Osteocyte (in vitro differentiated cells): ENCODE measurements around the gene ISL2. TPM values are rescaled to one million over a fixed set of nuclear protein-coding genes. Genes with fewer than 3 reads are reported as not detected.
A peak's percentile ranks its signal among the peaks of the same experiment; 100 is the strongest.

Experiments
- DNase-seq: peaks from one replicate; pipeline ENCODE4 v3.0.0; 2021; ENCODE audit warnings: mixed read lengths; ENCODE audit not compliant: unreplicated experiment; ENCODE audit errors: extremely low spot score
- H3K27ac Mint-ChIP-seq: one replicate; pipeline ENCODE4 v1.8.0; 2021; ENCODE audit warnings: mild to moderate bottlenecking, mixed read lengths; ENCODE audit not compliant: unreplicated experiment
- H3K27me3 Mint-ChIP-seq: one replicate; pipeline ENCODE4 v1.8.0; 2021; ENCODE audit warnings: mixed read lengths; ENCODE audit not compliant: unreplicated experiment
- H3K36me3 Mint-ChIP-seq: one replicate; pipeline ENCODE4 v1.8.0; 2021; ENCODE audit warnings: mixed read lengths; ENCODE audit not compliant: unreplicated experiment
- H3K4me1 Mint-ChIP-seq: one replicate; pipeline ENCODE4 v1.8.0; 2021; ENCODE audit warnings: mixed read lengths; ENCODE audit not compliant: unreplicated experiment
- H3K4me3 Mint-ChIP-seq: one replicate; pipeline ENCODE4 v1.8.0; 2021; ENCODE audit warnings: mild to moderate bottlenecking, moderate library complexity, mixed read lengths; ENCODE audit not compliant: unreplicated experiment
- H3K9me3 Mint-ChIP-seq: one replicate; pipeline ENCODE4 v1.8.0; 2021; ENCODE audit warnings: mixed read lengths; ENCODE audit not compliant: unreplicated experiment
- total RNA-seq: library from RNA; stranded (reverse); gene quantifications from 2 replicates; pipeline ENCODE4 v1.2.1, GENCODE V29; 2021
- TF ChIP-seq, protein P1 (sequence below): fragments of 200-600 bp; sonication (generic); IDR thresholded peaks from 2 replicates; pipeline ENCODE4 v1.5.0; 2021; ENCODE audit warnings: antibody characterized with exemption, mild to moderate bottlenecking, moderate library complexity

The ISL2 gene
- total RNA-seq, 1 donor from 2014 or later, result not detected

DNA sequence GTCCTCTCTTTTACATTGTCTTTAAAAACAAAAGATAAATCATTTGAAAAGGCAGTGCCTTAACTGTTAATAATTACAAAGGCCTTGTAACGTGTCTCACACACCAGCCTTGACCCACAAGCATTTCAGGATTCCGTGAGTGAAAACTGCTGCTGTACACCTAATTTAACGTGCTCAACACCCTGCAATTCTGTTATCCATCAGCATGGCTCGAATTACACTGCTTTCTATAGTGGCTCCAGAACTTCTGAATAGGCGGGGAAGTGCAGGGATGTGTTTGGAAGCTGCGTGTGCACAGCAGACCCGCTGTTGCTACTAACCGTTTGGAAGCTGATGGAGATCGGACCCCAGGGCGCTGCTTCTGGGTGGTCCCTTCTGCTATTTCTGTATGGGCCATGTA is 15.4 kb upstream of the ISL2 start:
- H3K4me1 Mint-ChIP-seq, result no peaks in the 10 kb centered on the region
- DNase-seq, result peak; percentile 25

DNA sequence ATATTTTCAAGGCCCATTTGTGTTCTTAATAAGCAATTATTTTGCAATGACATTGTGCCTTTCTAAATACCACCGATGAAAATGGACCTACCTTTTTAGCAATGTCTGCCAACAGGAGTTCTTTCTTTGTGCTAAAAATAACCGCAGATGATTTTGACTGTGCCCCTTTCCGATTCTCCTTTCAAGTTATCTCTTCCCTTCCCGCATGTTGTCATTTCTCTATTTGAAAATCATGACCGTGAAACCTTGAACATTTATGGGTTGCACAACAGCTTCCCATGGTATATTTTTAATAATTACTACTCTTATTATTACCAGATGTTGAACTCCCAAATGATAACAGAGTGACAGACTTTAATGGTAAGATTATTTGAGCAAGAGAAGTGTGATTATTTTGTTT is 15.0 kb upstream of the ISL2 start:
- Mint-ChIP-seq H3K4me3 (no peak overlapping the region), H3K4me1 (no peaks in the 10 kb centered on the region), H3K36me3 (no peaks in the 10 kb centered on the region), H3K27me3 (peaks cover 54% of the 10 kb centered on the region), H3K27ac (no peak overlapping the region), H3K9me3 (no peaks in the 10 kb centered on the region)
- TF ChIP-seq, protein P1, sequence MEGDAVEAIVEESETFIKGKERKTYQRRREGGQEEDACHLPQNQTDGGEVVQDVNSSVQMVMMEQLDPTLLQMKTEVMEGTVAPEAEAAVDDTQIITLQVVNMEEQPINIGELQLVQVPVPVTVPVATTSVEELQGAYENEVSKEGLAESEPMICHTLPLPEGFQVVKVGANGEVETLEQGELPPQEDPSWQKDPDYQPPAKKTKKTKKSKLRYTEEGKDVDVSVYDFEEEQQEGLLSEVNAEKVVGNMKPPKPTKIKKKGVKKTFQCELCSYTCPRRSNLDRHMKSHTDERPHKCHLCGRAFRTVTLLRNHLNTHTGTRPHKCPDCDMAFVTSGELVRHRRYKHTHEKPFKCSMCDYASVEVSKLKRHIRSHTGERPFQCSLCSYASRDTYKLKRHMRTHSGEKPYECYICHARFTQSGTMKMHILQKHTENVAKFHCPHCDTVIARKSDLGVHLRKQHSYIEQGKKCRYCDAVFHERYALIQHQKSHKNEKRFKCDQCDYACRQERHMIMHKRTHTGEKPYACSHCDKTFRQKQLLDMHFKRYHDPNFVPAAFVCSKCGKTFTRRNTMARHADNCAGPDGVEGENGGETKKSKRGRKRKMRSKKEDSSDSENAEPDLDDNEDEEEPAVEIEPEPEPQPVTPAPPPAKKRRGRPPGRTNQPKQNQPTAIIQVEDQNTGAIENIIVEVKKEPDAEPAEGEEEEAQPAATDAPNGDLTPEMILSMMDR, result no peak
- DNase-seq, result no peak

More for the DNA sequence above, 15.4 kb upstream of the ISL2 start:
- Mint-ChIP-seq H3K36me3 (no peaks in the 10 kb centered on the region), H3K9me3 (no peaks in the 10 kb centered on the region), H3K27me3 (peaks cover 52% of the 10 kb centered on the region), H3K4me3 (no peak overlapping the region), H3K27ac (no peak overlapping the region)
- TF ChIP-seq, protein P1, result no peak

DNA sequence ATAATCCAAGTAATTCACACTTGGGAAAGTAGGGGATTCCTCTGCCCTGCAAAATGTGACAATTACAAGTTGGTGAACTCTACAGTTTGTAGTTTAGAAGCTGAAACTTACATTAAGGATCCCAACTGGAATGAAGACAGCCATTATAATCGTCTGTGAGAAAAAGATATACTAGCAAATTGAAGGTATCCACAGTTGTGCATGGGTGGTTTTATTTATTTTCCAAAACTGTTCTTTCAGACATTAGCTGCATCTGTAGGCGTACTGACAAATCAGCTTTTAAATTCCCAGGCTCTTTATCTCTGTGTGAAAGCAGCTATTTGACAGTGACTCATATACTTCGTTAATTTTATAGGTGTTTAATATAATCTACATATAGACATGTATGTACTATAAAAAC is 12.5 kb upstream of the ISL2 start:
- Mint-ChIP-seq H3K4me1 (no peaks in the 10 kb centered on the region), H3K36me3 (no peaks in the 10 kb centered on the region), H3K4me3 (no peak overlapping the region), H3K27me3 (peaks cover 73% of the 10 kb centered on the region), H3K27ac (no peak overlapping the region), H3K9me3 (no peaks in the 10 kb centered on the region)
- TF ChIP-seq, protein P1, result no peak
- DNase-seq, result no peak

DNA sequence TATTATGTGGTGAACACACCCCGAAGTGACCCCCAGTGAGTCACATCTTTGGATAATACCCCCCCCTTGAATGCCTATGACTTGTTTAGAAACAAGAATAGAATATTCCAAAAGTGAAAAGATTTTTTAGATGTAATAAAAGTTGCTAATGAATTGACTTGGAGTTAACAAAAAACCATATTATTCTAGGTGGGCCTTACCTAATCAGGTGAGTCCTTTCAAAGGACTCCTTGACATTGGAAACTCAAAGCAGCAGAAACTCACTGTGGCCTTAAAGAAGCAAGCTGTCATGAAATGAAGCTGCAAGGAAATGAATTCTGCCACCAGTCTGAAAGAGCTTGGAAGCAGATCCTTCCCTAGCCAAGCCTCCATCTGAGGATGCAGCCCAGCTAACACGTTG is 10.9 kb upstream of the ISL2 start:
- H3K9me3 Mint-ChIP-seq, result no peaks in the 10 kb centered on the region
- TF ChIP-seq, protein P1, result no peak
- no peak overlapping the region for H3K27ac Mint-ChIP-seq
- peaks cover 84% of the 10 kb centered on the region for H3K27me3 Mint-ChIP-seq
- no peaks in the 10 kb centered on the region for H3K4me1 Mint-ChIP-seq
- H3K36me3 Mint-ChIP-seq, result no peaks in the 10 kb centered on the region
- peak; percentile 32 for DNase-seq
- no peak overlapping the region for H3K4me3 Mint-ChIP-seq

DNA sequence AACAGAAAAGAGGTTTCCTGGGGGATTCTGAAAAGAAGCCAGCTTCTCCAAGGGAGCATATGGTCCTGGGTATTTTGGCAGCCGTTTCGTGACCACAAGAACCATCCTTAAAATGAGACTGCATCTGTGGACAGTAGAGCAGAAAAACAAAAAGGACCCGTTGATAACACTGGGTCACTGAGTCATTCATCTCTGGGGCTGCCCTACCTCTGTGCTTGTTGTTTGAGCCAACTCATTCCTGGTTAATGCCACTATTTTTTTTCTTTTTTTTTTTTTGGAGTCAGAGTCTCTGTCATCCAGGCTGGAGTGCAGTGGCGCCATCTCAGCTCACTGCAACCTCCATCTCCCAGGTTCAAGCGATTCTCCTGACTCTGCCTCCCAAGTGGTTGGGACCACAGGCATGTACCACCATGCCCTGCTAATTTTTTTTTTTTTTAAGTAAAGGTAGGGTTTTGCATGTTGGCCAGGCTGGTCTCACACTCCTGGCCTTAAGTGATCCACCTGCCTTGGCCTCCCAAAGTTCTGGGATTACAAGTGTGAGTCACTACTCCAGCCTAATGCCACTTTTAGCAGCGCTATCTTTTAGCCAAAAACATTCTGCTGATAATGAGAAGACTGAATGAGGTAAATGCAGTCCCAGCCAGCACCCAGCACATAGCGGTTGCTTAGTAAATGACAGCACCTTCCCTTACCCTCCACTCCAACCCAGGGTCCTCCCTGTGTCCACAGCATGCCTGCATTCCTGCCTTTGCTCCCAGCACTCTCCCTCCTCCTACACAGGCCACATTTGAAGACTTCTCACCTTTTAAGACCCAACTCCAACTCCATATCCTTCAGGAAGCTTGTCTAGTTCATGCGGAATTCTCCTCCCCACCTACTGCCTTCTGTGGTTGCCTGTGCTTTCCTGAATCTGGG is 9.1 kb upstream of the ISL2 start:
- TF ChIP-seq, protein P1, result no peak
- Mint-ChIP-seq H3K9me3 (no peaks in the 10 kb centered on the region), H3K4me3 (no peak overlapping the region), H3K4me1 (no peaks in the 10 kb centered on the region), H3K27me3 (peaks cover 73% of the 10 kb centered on the region), H3K36me3 (no peaks in the 10 kb centered on the region), H3K27ac (no peak overlapping the region)
- DNase-seq, result peak; percentile 23
